ENCODE measurements around the gene NLRP1. TPM values are rescaled to one million over a fixed set of nuclear protein-coding genes. Genes with fewer than 3 reads are reported as not detected.

Gene NLRP1
- total RNA-seq, 1 experiment from 2014 or later: 10.1 TPM

GRCh38 chr17:5557485-5557884, 26.8 kb downstream of the NLRP1 start:
- peak; percentile 16 for DNase-seq (ENCODE audit: low read depth)

- DNase-seq (ENCODE audit: low read depth): no peak
Measured at GRCh38 chr17:5555254-5555653, 29.1 kb downstream of the NLRP1 start.

- DNase-seq (ENCODE audit: low read depth): no peak
Measured at GRCh38 chr17:5553479-5553878, 30.8 kb downstream of the NLRP1 start.

GRCh38 chr17:5552841-5553240, 31.5 kb downstream of the NLRP1 start:
- DNase-seq (ENCODE audit: low read depth): peak; percentile 53

- DNase-seq (ENCODE audit: low read depth): peak; percentile 10
Measured at GRCh38 chr17:5545051-5545987, 39.0 kb downstream of the NLRP1 start.

GRCh38 chr17:5544115-5544514, 40.2 kb downstream of the NLRP1 start:
- no peak for DNase-seq (ENCODE audit: low read depth)

- DNase-seq (ENCODE audit: low read depth): no peak
Measured at GRCh38 chr17:5541610-5542202, 42.6 kb downstream of the NLRP1 start.

GRCh38 chr17:5540321-5540720, 44.0 kb downstream of the NLRP1 start:
- no peak for DNase-seq (ENCODE audit: low read depth)

- DNase-seq (ENCODE audit: low read depth): no peak
Measured at GRCh38 chr17:5539286-5539685, 45.0 kb downstream of the NLRP1 start.

- peak; percentile 95 for DNase-seq (ENCODE audit: low read depth)
Measured at GRCh38 chr17:5536866-5537650, 47.3 kb downstream of the NLRP1 start.

GRCh38 chr17:5535436-5535835, 48.9 kb downstream of the NLRP1 start:
- DNase-seq (ENCODE audit: low read depth): no peak

- DNase-seq (ENCODE audit: low read depth): peak; percentile 26
Measured at GRCh38 chr17:5533486-5534315, 50.6 kb downstream of the NLRP1 start.

GRCh38 chr17:5532581-5532980, 51.7 kb downstream of the NLRP1 start:
- no peak for DNase-seq (ENCODE audit: low read depth)

- no peak for DNase-seq (ENCODE audit: low read depth)
Measured at GRCh38 chr17:5531085-5531418, 53.3 kb downstream of the NLRP1 start.

GRCh38 chr17:5530265-5531084, 53.8 kb downstream of the NLRP1 start:
- no peak for DNase-seq (ENCODE audit: low read depth)

- no peak for DNase-seq (ENCODE audit: low read depth)
Measured at GRCh38 chr17:5527601-5528250, 56.6 kb downstream of the NLRP1 start.

- DNase-seq (ENCODE audit: low read depth): peak; percentile 98
Measured at GRCh38 chr17:5526821-5527598, 57.3 kb downstream of the NLRP1 start.

- no peak for DNase-seq (ENCODE audit: low read depth)
Measured at GRCh38 chr17:5523249-5523648, 61.1 kb downstream of the NLRP1 start.

- DNase-seq (ENCODE audit: low read depth): no peak
Measured at GRCh38 chr17:5522476-5522875, 61.8 kb downstream of the NLRP1 start.

Measured in RPMI7951 (cell line).